GM12874 (cell line): Measurements from ENCODE around the gene EBNA1BP2.

Experiments used
- CTCF ChIP-seq: IDR thresholded peaks from 2 replicates; pipeline ENCODE4 v1.5.1; 2011; ENCODE audit warnings: low read depth, mild to moderate bottlenecking, control low read depth, low read length, moderate library complexity; ENCODE audit not compliant: insufficient read depth

EBNA1BP2 gene

GRCh38 chr1:43134068-43134467 is 38.0 kb downstream of the EBNA1BP2 start:
- TF ChIP-seq CTCF, result no peak

GRCh38 chr1:43129426-43129825 is 42.7 kb downstream of the EBNA1BP2 start:
- no peak for TF ChIP-seq CTCF

- no peak for TF ChIP-seq CTCF
Observed at GRCh38 chr1:43128816-43129215, 43.3 kb downstream of the EBNA1BP2 start.

GRCh38 chr1:43123031-43123430 is 49.1 kb downstream of the EBNA1BP2 start:
- no peak for TF ChIP-seq CTCF

GRCh38 chr1:43121256-43121900 is 50.7 kb downstream of the EBNA1BP2 start:
- no peak for TF ChIP-seq CTCF
